H9 (cell line): ENCODE measurements around the gene INSM1. TPM values are rescaled to one million over a fixed set of nuclear protein-coding genes. Genes with fewer than 3 reads are reported as not detected.

Experiments
- DNase-seq: peaks from one replicate; pipeline ENCODE4 v3.0.0-alpha.2; 2017
- H2AFZ ChIP-seq: one replicate; pipeline ENCODE4 v1.6.1; 2013; ENCODE audit warnings: mild to moderate bottlenecking, low read length, control low read depth, moderate library complexity
- H2AK5ac ChIP-seq: 2 replicates; pipeline ENCODE4 v1.6.1; 2013; ENCODE audit warnings: low read length, control low read depth, mixed read lengths; ENCODE audit not compliant: insufficient read length
- H2BK120ac ChIP-seq: one replicate; pipeline ENCODE4 v1.6.1; 2013; ENCODE audit warnings: low read depth, mild to moderate bottlenecking, low read length, control low read depth, inconsistent platforms; ENCODE audit not compliant: poor library complexity, severe bottlenecking
- H2BK12ac ChIP-seq: 2 replicates; pipeline ENCODE4 v1.6.1; 2013; ENCODE audit warnings: low read length, control low read depth, mixed read lengths, low read depth; ENCODE audit not compliant: insufficient read length
- H2BK15ac ChIP-seq: 2 replicates; pipeline ENCODE4 v1.6.1; 2013; ENCODE audit warnings: low read depth, low read length, control low read depth
- H2BK20ac ChIP-seq: one replicate; pipeline ENCODE4 v1.6.1; 2013; ENCODE audit warnings: low read depth, mild to moderate bottlenecking, low read length, control low read depth, inconsistent platforms; ENCODE audit not compliant: poor library complexity, severe bottlenecking
- H2BK5ac ChIP-seq: 2 replicates; pipeline ENCODE4 v1.6.1; 2013; ENCODE audit warnings: low read length, control low read depth, mixed read lengths; ENCODE audit not compliant: insufficient read length
- H3K14ac ChIP-seq: 2 replicates; pipeline ENCODE4 v1.6.1; 2013; ENCODE audit warnings: low read length, control low read depth; ENCODE audit not compliant: insufficient read depth
- H3K18ac ChIP-seq: 2 replicates; pipeline ENCODE4 v1.6.1; 2013; ENCODE audit warnings: low read depth, mild to moderate bottlenecking, mixed read lengths, low read length, control low read depth; ENCODE audit not compliant: insufficient read length
- H3K23ac ChIP-seq: 2 replicates; pipeline ENCODE4 v1.6.1; 2013; ENCODE audit warnings: low read length, control low read depth, mixed read lengths, low read depth; ENCODE audit not compliant: insufficient read length
- H3K23me2 ChIP-seq: 2 replicates; pipeline ENCODE4 v1.6.1; 2013; ENCODE audit warnings: low read depth, mild to moderate bottlenecking, mixed read lengths, low read length, control low read depth; ENCODE audit not compliant: insufficient read length, poor library complexity, severe bottlenecking
- H3K27ac ChIP-seq: 2 replicates; pipeline ENCODE4 v1.5.1; 2013; ENCODE audit warnings: low read length, control low read depth, mixed read lengths, low read depth; ENCODE audit not compliant: insufficient read length
- H3K27me3 ChIP-seq: 2 replicates; pipeline ENCODE4 v1.6.1; 2013; ENCODE audit warnings: low read length, control low read depth, inconsistent platforms; ENCODE audit not compliant: insufficient read depth
- H3K4ac ChIP-seq: 2 replicates; pipeline ENCODE4 v1.6.1; 2013; ENCODE audit warnings: low read depth, mild to moderate bottlenecking, control low read depth, inconsistent platforms, low read length, moderate library complexity
- H3K4me1 ChIP-seq: 2 replicates; pipeline ENCODE4 v1.6.1; 2013; ENCODE audit warnings: low read length, control low read depth, inconsistent platforms; ENCODE audit not compliant: insufficient read depth
- H3K4me2 ChIP-seq: 2 replicates; pipeline ENCODE4 v1.6.1; 2013; ENCODE audit warnings: low read length, control low read depth, mixed read lengths; ENCODE audit not compliant: insufficient read length, insufficient read depth
- H3K56ac ChIP-seq: 2 replicates; pipeline ENCODE4 v1.6.1; 2013; ENCODE audit warnings: low read depth, mild to moderate bottlenecking, mixed read lengths, low read length, control low read depth; ENCODE audit not compliant: insufficient read length
- H3K79me1 ChIP-seq: 2 replicates; pipeline ENCODE4 v1.6.1; 2013; ENCODE audit warnings: low read depth, mild to moderate bottlenecking, moderate library complexity, low read length, control low read depth, inconsistent platforms; ENCODE audit not compliant: insufficient read depth, poor library complexity, severe bottlenecking
- H3K79me2 ChIP-seq: 2 replicates; pipeline ENCODE4 v1.6.1; 2013; ENCODE audit warnings: low read length, control low read depth, inconsistent platforms; ENCODE audit not compliant: insufficient read depth
- H3K9ac ChIP-seq: 2 replicates; pipeline ENCODE4 v1.6.1; 2013; ENCODE audit warnings: low read length, control low read depth, mixed read lengths; ENCODE audit not compliant: insufficient read length; ENCODE audit errors: extremely low read depth
- H3K9me3 ChIP-seq: one replicate; pipeline ENCODE4 v1.6.1; 2013; ENCODE audit warnings: low read depth, low read length, inconsistent platforms; ENCODE audit not compliant: control insufficient read depth
- H3T11ph ChIP-seq: one replicate; pipeline ENCODE4 v1.6.1; 2013; ENCODE audit warnings: mild to moderate bottlenecking, low read length, control low read depth, inconsistent platforms
- H4K20me1 ChIP-seq: one replicate; pipeline ENCODE4 v1.6.1; 2013; ENCODE audit not compliant: control insufficient read depth, insufficient read length, insufficient read depth
- H4K5ac ChIP-seq: 2 replicates; pipeline ENCODE4 v1.6.1; 2013; ENCODE audit warnings: low read depth, mild to moderate bottlenecking, mixed read lengths, low read length, control low read depth; ENCODE audit not compliant: insufficient read length
- H4K8ac ChIP-seq: replicated peaks from 2 replicates; pipeline ENCODE4 v1.6.1; 2013; ENCODE audit warnings: low read length, control low read depth, mixed read lengths, low read depth; ENCODE audit not compliant: insufficient read length
- H4K91ac ChIP-seq: 2 replicates; pipeline ENCODE4 v1.6.1; 2013; ENCODE audit warnings: low read depth, mild to moderate bottlenecking, moderate library complexity, mixed read lengths, low read length, control low read depth; ENCODE audit not compliant: insufficient read length
- H3K27ac Mint-ChIP-seq, 3 experiments: 2 replicates in 2 of 3; 3 replicates in 1 of 3; pipeline ENCODE4 v1.8.0; 2020 to 2021; ENCODE audit warnings: mixed read lengths in 3 of 3, mild to moderate bottlenecking in 1 of 3, moderate library complexity in 1 of 3
- H3K27me3 Mint-ChIP-seq: 2 replicates; pipeline ENCODE4 v1.8.0; 2021; ENCODE audit warnings: low read depth, mild to moderate bottlenecking, moderate library complexity, mixed read lengths
- H3K36me3 Mint-ChIP-seq, 3 experiments: 2 replicates in 2 of 3; 3 replicates in 1 of 3; pipeline ENCODE4 v1.8.0; 2020 to 2021; ENCODE audit warnings: low read depth in 3 of 3, mixed read lengths in 3 of 3; ENCODE audit not compliant: insufficient read depth in 1 of 3
- H3K4me1 Mint-ChIP-seq, 2 experiments: 2 replicates each; pipeline ENCODE4 v1.8.0; 2020; ENCODE audit warnings: mixed read lengths in 2 of 2
- H3K4me3 Mint-ChIP-seq, 2 experiments: 2 replicates in 1 of 2; 3 replicates in 1 of 2; pipeline ENCODE4 v1.8.0; 2020 to 2021; ENCODE audit warnings: mild to moderate bottlenecking in 2 of 2, mixed read lengths in 2 of 2, moderate library complexity in 1 of 2
- H3K9me3 Mint-ChIP-seq, 2 experiments: 2 replicates in 1 of 2; 3 replicates in 1 of 2; pipeline ENCODE4 v1.8.0; 2020; ENCODE audit warnings: mild to moderate bottlenecking in 2 of 2, mixed read lengths in 2 of 2, moderate library complexity in 1 of 2
- WGBS: extraction: QIAGEN DNeasy Blood & Tissue Kit; methylation state at CpG from one replicate; pipeline ENCODE4 v1.1.7; 2013; ENCODE audit warnings: missing lambda C conversion rate, low lambda C conversion rate, mixed read lengths; ENCODE audit not compliant: insufficient read length; ENCODE audit errors: extremely low coverage; 5-methylcytosine and 5-hydroxymethylcytosine counted together
- total RNA-seq: library from RNA; stranded (reverse); gene quantifications from 2 replicates; pipeline ENCODE4 v1.2.1, GENCODE V29; 2021
- TF ChIP-seq, protein P1 (sequence below): fragments of 200-600 bp; sonication (generic); conservative IDR thresholded peaks from 3 replicates; pipeline ENCODE4 v1.8.0; 2021; ENCODE audit warnings: antibody characterized with exemption, mild to moderate bottlenecking

The INSM1 gene
- total RNA-seq, 1 experiment from 2014 or later = 0.83 TPM

DNA sequence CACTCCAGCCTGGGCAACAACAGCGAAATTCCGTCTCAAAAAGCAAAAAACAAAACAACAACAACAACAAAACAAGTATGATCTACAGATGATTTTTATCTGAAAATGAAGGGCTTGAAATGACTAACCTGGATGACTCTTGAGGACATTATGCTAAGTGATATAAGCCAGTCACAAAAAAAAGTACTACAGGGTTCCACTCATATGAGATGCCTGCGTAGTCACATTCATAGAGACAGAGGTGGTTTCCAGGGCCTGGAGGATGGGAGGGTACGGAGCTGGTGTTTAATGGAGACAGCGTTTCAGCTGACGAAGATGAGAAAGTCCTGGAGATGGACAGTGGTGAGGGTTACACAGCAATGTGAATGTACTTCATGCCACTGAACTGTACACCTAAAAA is 8.3 kb upstream of the INSM1 start:
- Histone ChIP-seq H2BK15ac (no peak overlapping the region), H4K8ac (no peak overlapping the region), H3K79me1 (no peaks in the 10 kb centered on the region), H2AFZ (no peak overlapping the region), H3K9ac (no peak overlapping the region), H2BK12ac (no peak overlapping the region), H3K56ac (no peak overlapping the region), H3K23ac (no peak overlapping the region), H3K23me2 (peaks cover 15% of the 10 kb centered on the region), H3K27me3 (peaks cover 16% of the 10 kb centered on the region), H4K91ac (no peak overlapping the region), H2BK20ac (no peak overlapping the region), H3K4me1 (no peaks in the 10 kb centered on the region), H4K5ac (no peak overlapping the region), H4K20me1 (no peaks in the 10 kb centered on the region), H3T11ph (no peak overlapping the region), H3K27ac (no peak overlapping the region), H2BK5ac (no peak overlapping the region), H3K79me2 (no peaks in the 10 kb centered on the region), H2AK5ac (no peak overlapping the region), H3K14ac (no peak overlapping the region), H3K4ac (no peak overlapping the region), H3K4me2 (no peak overlapping the region), H3K18ac (no peak overlapping the region), H3K9me3 (peaks cover 6% of the 10 kb centered on the region), H2BK120ac (no peak overlapping the region)
- no peak for DNase-seq
- H3K36me3 Mint-ChIP-seq = peaks cover 5 to 15% (median 5%) of the 10 kb centered on the region in 3 experiments; a peak in 6 of 7 replicates
- H3K4me3 Mint-ChIP-seq = no peak overlapping the region
- TF ChIP-seq, protein P1, sequence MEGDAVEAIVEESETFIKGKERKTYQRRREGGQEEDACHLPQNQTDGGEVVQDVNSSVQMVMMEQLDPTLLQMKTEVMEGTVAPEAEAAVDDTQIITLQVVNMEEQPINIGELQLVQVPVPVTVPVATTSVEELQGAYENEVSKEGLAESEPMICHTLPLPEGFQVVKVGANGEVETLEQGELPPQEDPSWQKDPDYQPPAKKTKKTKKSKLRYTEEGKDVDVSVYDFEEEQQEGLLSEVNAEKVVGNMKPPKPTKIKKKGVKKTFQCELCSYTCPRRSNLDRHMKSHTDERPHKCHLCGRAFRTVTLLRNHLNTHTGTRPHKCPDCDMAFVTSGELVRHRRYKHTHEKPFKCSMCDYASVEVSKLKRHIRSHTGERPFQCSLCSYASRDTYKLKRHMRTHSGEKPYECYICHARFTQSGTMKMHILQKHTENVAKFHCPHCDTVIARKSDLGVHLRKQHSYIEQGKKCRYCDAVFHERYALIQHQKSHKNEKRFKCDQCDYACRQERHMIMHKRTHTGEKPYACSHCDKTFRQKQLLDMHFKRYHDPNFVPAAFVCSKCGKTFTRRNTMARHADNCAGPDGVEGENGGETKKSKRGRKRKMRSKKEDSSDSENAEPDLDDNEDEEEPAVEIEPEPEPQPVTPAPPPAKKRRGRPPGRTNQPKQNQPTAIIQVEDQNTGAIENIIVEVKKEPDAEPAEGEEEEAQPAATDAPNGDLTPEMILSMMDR = no peak
- WGBS = no CpG with 5 or more reads among the region's 6 CpGs
- H3K9me3 Mint-ChIP-seq = peaks cover 18 to 29% of the 10 kb centered on the region in 2 experiments
- no peak overlapping the region for H3K27ac Mint-ChIP-seq
- peaks cover 67% of the 10 kb centered on the region for H3K27me3 Mint-ChIP-seq
- H3K4me1 Mint-ChIP-seq = peaks cover 26 to 30% of the 10 kb centered on the region in 2 experiments
